GM19193 (cell line): Measurements from ENCODE around the gene PPFIBP1.

ENCODE experiments used
- POLR2A ChIP-seq: IDR thresholded peaks from 4 replicates; pipeline ENCODE4 v1.6.1; 2011; ENCODE audit not compliant: insufficient read depth, insufficient read length; ENCODE audit errors: extremely low read depth

Gene PPFIBP1

DNA sequence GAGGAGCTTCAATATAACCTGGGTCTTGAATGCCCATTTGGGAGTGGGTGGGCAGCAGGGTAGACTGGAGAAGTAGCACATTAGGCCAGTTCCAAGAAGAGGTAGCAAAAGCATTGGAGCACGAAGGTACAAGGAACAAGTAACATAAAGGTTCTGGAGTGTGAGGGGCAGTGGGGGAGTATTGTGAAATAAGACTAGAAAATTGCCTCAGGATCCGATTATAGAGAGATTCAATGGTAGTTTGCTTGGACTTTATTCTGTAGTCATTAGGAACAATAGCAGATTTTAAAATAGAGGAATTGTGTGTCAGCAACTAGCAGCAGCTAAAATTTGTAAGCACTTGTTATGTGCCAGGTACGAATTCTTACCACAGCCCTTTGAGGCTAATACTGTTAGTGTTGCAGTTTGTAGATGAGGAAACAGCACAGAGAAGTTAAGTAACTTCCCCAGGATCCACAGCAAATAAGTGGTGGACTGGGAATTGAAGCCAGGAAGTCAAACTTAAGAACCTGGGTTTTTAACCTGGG, 61.8 kb downstream of the PPFIBP1 start:
- TF ChIP-seq POLR2A: no peak

- no peak for TF ChIP-seq POLR2A
These were observed 64.8 kb downstream of the PPFIBP1 start for GRCh38 chr12:27588776-27589175.

GRCh38 chr12:27589419-27589818, 65.4 kb downstream of the PPFIBP1 start:
- no peak for TF ChIP-seq POLR2A

- no peak for TF ChIP-seq POLR2A
These were observed 68.5 kb downstream of the PPFIBP1 start for GRCh38 chr12:27592548-27592947.

DNA sequence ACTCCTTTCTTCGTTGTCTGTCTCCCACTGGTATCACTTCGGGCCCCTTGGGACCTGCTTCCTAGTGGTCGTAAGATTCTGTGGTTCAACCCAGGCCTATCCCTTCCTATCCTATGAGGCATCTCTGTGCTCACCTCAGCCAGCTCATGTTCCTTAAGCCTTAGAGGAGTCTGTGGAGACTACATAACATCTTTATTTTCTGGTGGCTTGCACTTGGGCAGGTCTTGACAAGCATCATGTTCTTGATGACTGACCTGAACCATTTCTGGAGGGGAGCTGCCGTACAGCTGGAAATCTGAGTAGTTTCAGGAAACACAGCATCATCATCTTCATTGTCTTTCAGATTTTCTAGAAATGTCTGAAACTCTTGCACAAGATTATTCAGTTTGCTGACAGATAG, 69.3 kb downstream of the PPFIBP1 start:
- no peak for TF ChIP-seq POLR2A

- TF ChIP-seq POLR2A: no peak
These were observed 71.2 kb downstream of the PPFIBP1 start for GRCh38 chr12:27595231-27595642.

GRCh38 chr12:27602516-27602915, 78.5 kb downstream of the PPFIBP1 start:
- TF ChIP-seq POLR2A: no peak

DNA sequence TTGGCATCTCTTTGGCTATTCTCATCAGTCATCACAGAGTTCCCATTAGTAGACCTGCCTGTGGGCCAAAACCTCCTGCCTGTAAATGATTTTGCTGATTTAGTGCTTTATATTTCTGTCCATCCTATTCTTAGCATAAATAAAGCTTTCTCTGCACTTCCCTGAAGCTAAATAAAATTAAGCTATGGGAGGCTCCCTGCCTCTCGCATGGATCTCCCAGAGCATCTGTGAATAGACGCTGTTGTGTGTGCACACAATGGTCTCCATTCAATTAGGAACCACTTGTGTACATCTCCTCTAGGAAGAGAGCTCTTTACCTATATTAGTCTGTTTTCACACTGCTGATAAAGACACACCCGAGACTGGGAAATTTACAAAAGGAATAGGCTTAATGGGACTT, 80.4 kb downstream of the PPFIBP1 start:
- no peak for TF ChIP-seq POLR2A

DNA sequence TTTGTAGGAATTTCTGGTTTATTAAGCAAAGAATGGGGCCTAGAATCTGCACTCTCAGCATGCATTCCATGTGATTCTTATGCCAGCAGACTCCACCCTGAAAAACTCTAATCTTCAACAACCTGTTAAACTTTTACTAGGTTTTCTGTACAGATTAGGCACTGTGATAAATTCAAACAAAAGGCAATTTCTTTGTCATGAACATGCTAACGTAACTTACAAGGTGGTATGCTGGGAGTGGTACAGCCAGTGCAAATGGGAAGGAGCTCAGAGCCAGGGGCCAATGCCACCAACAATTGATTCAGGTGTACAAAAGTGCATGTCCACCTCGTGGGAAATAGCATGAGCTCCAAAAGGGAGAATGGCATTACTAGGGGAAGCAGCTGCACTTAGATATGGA, 83.0 kb downstream of the PPFIBP1 start:
- no peak for TF ChIP-seq POLR2A

GRCh38 chr12:27607591-27607990, 83.6 kb downstream of the PPFIBP1 start:
- TF ChIP-seq POLR2A: no peak

DNA sequence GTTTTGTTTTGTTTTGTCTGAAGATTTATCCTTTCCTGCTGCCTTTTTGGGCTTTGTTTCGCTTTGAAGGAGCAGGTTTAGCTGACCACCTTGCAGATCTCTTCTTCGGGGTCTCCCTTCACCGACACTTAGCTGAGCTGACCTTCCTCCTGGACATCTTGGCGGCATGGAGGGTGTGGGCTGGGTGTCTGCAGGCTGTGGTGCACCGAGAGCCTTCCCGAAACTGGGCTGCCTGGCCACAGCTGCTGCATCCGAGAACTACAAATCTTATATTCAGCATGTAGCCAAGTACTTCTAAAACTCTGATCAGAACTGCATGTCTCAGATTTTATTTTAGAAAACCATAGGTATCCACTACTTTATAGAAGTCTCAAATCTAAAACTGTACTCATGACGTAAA, 84.9 kb downstream of the PPFIBP1 start:
- TF ChIP-seq POLR2A: no peak

- no peak for TF ChIP-seq POLR2A
These were observed 86.4 kb downstream of the PPFIBP1 start for GRCh38 chr12:27610374-27610773.

DNA sequence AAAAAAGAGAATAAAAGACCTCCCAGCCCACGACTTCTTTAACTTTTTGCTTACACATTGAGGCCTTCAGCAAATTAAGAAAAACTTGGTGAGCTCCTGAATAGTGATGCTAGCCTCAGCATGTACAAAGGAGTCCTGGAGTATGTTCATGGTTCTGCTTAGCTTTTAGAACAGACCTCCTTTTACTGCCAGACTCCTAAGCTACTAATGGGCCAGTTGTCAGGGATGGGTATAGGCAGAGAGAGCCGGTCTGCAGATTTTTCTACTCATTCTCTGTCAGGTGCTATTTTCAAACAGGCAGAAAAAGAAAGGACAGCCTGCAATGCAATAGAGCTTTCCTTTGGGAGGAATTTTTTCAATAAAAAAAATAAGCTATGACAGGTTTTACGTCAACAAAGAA, 90.4 kb downstream of the PPFIBP1 start:
- no peak for TF ChIP-seq POLR2A

DNA sequence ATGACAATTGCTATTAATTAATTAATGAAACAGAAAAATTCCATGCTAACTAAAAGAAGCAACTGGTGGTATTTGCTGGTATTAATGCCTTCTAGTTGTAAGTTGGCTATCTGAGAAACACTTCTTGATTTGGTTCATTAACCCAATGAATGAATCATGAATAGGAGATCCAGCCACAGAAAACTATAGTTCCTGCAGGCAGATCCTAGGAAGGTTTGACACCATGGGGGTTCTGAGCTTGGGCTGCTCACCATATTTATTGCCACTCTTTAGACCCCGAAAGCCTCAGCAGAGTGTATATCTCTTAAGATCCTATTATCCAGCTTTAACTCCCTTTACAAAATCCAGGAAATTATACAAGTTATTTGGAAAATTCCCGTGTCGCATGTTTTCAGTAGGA, 90.9 kb downstream of the PPFIBP1 start:
- no peak for TF ChIP-seq POLR2A

- TF ChIP-seq POLR2A: no peak
These were observed 91.4 kb downstream of the PPFIBP1 start for GRCh38 chr12:27615331-27615891.

DNA sequence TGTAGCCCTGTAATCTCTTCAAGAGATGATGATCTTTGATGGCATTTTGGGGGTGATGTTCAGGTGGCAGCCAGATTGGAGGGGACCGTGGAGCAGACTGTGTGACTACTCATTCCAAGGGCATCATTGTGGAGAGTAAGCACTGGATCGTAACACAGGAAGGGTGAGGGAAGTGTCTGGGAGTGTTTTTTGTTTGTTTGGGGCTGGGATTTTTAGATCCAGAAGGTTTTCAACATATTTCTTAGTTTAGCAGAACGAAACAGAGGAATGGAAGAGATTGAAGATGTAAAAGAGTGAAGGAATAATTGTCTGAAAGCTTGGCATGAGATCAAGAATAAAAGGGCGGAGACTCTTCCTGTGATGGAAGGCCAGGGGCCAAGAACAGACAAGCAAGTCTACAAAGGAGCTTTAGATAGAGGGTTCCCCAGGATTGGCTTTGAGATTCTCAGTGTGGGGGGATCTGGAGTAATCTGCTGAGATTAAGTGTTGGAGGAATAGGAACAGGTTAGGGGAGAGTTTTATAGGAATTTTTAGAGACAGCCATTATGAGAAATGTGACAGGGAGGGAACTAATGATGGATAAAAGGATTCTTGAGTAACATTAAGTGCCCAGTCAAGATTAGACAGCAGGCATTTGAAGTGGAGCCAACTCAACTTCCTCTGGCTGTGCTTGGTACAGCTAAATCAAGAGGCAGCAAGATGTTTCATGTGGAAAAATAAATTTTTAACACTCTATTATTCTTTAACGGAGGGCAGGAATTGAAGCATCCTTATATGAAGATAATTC, 92.5 kb downstream of the PPFIBP1 start:
- TF ChIP-seq POLR2A: no peak
